H1 (cell line): ENCODE data around the gene TPPP3.

Experiments
- CTCF ChIP-seq, 3 experiments: IDR thresholded peaks; 1 replicate in 2 of 3; 2 replicates in 1 of 3; pipeline versions ENCODE4 v1.5.1 to v1.6.1; 2011; ENCODE audit warnings: low read length in 3 of 3, mild to moderate bottlenecking in 3 of 3, inconsistent platforms in 2 of 3, low read depth in 1 of 3, moderate library complexity in 1 of 3; ENCODE audit not compliant: insufficient read depth in 1 of 3; ENCODE audit errors: control extremely low read depth in 1 of 3
- EP300 ChIP-seq, 2 experiments: IDR thresholded peaks; 1 replicate in 1 of 2; 2 replicates in 1 of 2; pipeline ENCODE4 v1.6.1; 2011 to 2012; ENCODE audit warnings: low read depth in 2 of 2, low read length in 2 of 2, mild to moderate bottlenecking in 2 of 2, borderline replicate concordance in 1 of 2, inconsistent platforms in 1 of 2, moderate library complexity in 1 of 2
- POLR2A ChIP-seq, 2 experiments: IDR thresholded peaks; 1 replicate in 1 of 2; 2 replicates in 1 of 2; pipeline ENCODE4 v1.6.1; 2011; ENCODE audit warnings: low read depth in 2 of 2, low read length in 2 of 2, mild to moderate bottlenecking in 2 of 2; ENCODE audit errors: control extremely low read depth in 1 of 2
- SIX5 ChIP-seq: IDR thresholded peaks from 2 replicates; pipeline ENCODE4 v1.6.1; 2011; ENCODE audit warnings: mild to moderate bottlenecking, low read depth, low read length
- TF ChIP-seq, protein P1 (sequence below): IDR thresholded peaks from 2 replicates; pipeline ENCODE4 v1.6.1; 2011; ENCODE audit warnings: low read length, improper control_type of control experiment
- TF ChIP-seq, protein P2 (sequence below): IDR thresholded peaks from 2 replicates; pipeline ENCODE4 v1.6.1; 2012; ENCODE audit warnings: low read length, inconsistent platforms

- TF ChIP-seq CTCF (IDR thresholded peaks at IDR 0.05; ENCODE audit: control extremely low read depth in 1 of 3, insufficient read depth in 1 of 3, low read depth in 1 of 3, low read length in 3 of 3) (no peak), SIX5 (no peak), POLR2A (IDR thresholded peaks at IDR 0.05; ENCODE audit: control extremely low read depth in 1 of 2, low read depth in 2 of 2, low read length in 2 of 2) (no peak), EP300 (IDR thresholded peaks at IDR 0.05; ENCODE audit: borderline replicate concordance in 1 of 2, low read depth in 2 of 2, low read length in 2 of 2) (no peak)
- TF ChIP-seq, protein P1, sequence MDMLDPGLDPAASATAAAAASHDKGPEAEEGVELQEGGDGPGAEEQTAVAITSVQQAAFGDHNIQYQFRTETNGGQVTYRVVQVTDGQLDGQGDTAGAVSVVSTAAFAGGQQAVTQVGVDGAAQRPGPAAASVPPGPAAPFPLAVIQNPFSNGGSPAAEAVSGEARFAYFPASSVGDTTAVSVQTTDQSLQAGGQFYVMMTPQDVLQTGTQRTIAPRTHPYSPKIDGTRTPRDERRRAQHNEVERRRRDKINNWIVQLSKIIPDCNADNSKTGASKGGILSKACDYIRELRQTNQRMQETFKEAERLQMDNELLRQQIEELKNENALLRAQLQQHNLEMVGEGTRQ: no peak
- TF ChIP-seq, protein P2, sequence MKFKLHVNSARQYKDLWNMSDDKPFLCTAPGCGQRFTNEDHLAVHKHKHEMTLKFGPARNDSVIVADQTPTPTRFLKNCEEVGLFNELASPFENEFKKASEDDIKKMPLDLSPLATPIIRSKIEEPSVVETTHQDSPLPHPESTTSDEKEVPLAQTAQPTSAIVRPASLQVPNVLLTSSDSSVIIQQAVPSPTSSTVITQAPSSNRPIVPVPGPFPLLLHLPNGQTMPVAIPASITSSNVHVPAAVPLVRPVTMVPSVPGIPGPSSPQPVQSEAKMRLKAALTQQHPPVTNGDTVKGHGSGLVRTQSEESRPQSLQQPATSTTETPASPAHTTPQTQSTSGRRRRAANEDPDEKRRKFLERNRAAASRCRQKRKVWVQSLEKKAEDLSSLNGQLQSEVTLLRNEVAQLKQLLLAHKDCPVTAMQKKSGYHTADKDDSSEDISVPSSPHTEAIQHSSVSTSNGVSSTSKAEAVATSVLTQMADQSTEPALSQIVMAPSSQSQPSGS: no peak
Measured at GRCh38 chr16:67425580-67425979, 32.3 kb upstream of the TPPP3 start.
